Psoas muscle (tissue), 8 donors: ENCODE results near the gene INSIG2. TPM values are rescaled to one million over a fixed set of nuclear protein-coding genes. Genes with fewer than 3 reads are reported as not detected.

ENCODE experiments used
- ATAC-seq, 4 donors: fragments of 200-7000 bp; cut with Tn5 transposase; one replicate each; pipeline ENCODE4 v1.9.1; 2020; ENCODE audit warnings: moderate library complexity in 3 of 4, mild to moderate bottlenecking in 2 of 4
- DNase-seq, 2 donors: peaks; one replicate each; pipeline ENCODE4 v3.0.0-alpha.2; 2020
- H3K27ac ChIP-seq: fragments of 200-600 bp; one replicate; pipeline ENCODE4 v1.8.0; 2022
- H3K27me3 ChIP-seq, 3 donors: fragments of 200-600 bp in 1 of 3; one replicate each; pipeline versions ENCODE4 v1.6.1 to v1.8.0; 2013 to 2022; ENCODE audit warnings: low read length in 2 of 3, mild to moderate bottlenecking in 2 of 3, moderate library complexity in 1 of 3; ENCODE audit not compliant: insufficient read depth in 3 of 3
- H3K36me3 ChIP-seq, 2 donors: fragments of 200-600 bp in 1 of 2; one replicate each; pipeline versions ENCODE4 v1.6.1 to v1.8.0; 2013 to 2022; ENCODE audit warnings: low read depth in 1 of 2, mild to moderate bottlenecking in 1 of 2, moderate library complexity in 1 of 2; ENCODE audit not compliant: insufficient read depth in 1 of 2
- H3K4me1 ChIP-seq: fragments of 200-600 bp; one replicate; pipeline ENCODE4 v1.8.0; 2022
- H3K4me3 ChIP-seq: fragments of 200-600 bp; one replicate; pipeline ENCODE4 v1.8.0; 2022; ENCODE audit warnings: mild to moderate bottlenecking
- H3K9me3 ChIP-seq: fragments of 200-600 bp; one replicate; pipeline ENCODE4 v1.8.0; 2022
- WGBS, 3 donors: extraction: QIAGEN DNeasy Blood & Tissue Kit; methylation state at CpG; one replicate each; pipeline versions ENCODE4 v1.1.6 to v1.1.7; 2013; 5-methylcytosine and 5-hydroxymethylcytosine counted together
- intact Hi-C, 2 donors: fragments of 100-400 bp; cut with DNase I; formaldehyde crosslinking; loops; one replicate each; pipeline versions ENCODE4 v1.11.0 to v1.14.2; 2022
- polyA plus RNA-seq, 3 donors: library from polyadenylated mRNA; stranded (reverse); fragments of 200-250 nt; gene quantifications; one replicate each; pipeline ENCODE4 v1.2.3, GENCODE V29; 2013
- total RNA-seq, 4 donors: library from RNA; stranded (reverse); fragmentation: NEBNext Ultra II Directional in 2 of 4; extraction: Animal tissue kit (Norgen Biotek cat#: 25700) in 2 of 4; gene quantifications; one replicate each; pipeline versions ENCODE4 v1.2.1 to v1.2.4, GENCODE V29; 2021 to 2023
- TF ChIP-seq, protein P1 (sequence below): fragments of 200-600 bp; IDR thresholded peaks from one replicate; pipeline ENCODE4 v1.8.0; 2022; ENCODE audit warnings: antibody characterized with exemption
- donor health status: healthy with polysubstance abuse.
- donor health status: DM: no; HTN: no; CAD: no; lungs with moderate emphysema.
- donor health status: Bipolar disorder and iron deficiency.
- donor health status: healthy.
- donor health status: DM: yes; HTN: yes; CAD: no.
- donor health status: DM: no; HTN: no; CAD: no.
- donor health status: DM: no; HTN: no; CAD: no.
- donor health status: DM: yes; HTN: yes; CAD: no.

The INSIG2 gene
- total and polyA plus RNA-seq, 7 donors, result 4.8 to 16.9 (median 7.6) TPM

DNA sequence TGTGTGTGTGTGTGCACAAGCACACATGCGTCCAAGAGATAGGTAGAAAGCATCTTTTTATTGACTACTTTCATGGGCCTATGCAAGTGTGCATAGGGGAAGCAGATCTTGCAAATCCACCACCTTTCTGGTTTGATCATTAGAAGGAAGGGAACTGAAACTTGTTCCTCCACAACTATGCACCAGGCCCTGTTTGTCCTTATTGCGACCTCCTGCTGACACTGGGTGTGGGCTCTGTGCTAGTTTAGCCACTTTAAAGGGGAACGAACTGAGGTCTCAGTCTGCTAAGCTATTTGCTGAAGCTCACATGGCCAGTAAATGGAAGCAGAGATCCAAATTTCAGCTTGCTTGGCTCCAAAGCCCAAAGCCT lies 32.1 kb upstream of the INSIG2 start:
- Histone ChIP-seq H3K4me1 (no peaks in the 10 kb centered on the region), H3K4me3 (no peak overlapping the region), H3K36me3 (no peaks in the 10 kb centered on the region), H3K9me3 (no peaks in the 10 kb centered on the region), H3K27ac (no peak overlapping the region), H3K27me3 (peaks cover 0 to 7% (median 0%) of the 10 kb centered on the region in 3 donors)
- intact Hi-C loops, result no loop called here
- WGBS, 3 donors, result 48 to 55% (median 51%) methylated on average over 3 of the region's 3 CpGs
- ATAC-seq (no peak), DNase-seq (no peak)
- TF ChIP-seq, protein P1, sequence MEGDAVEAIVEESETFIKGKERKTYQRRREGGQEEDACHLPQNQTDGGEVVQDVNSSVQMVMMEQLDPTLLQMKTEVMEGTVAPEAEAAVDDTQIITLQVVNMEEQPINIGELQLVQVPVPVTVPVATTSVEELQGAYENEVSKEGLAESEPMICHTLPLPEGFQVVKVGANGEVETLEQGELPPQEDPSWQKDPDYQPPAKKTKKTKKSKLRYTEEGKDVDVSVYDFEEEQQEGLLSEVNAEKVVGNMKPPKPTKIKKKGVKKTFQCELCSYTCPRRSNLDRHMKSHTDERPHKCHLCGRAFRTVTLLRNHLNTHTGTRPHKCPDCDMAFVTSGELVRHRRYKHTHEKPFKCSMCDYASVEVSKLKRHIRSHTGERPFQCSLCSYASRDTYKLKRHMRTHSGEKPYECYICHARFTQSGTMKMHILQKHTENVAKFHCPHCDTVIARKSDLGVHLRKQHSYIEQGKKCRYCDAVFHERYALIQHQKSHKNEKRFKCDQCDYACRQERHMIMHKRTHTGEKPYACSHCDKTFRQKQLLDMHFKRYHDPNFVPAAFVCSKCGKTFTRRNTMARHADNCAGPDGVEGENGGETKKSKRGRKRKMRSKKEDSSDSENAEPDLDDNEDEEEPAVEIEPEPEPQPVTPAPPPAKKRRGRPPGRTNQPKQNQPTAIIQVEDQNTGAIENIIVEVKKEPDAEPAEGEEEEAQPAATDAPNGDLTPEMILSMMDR, result no peak

DNA sequence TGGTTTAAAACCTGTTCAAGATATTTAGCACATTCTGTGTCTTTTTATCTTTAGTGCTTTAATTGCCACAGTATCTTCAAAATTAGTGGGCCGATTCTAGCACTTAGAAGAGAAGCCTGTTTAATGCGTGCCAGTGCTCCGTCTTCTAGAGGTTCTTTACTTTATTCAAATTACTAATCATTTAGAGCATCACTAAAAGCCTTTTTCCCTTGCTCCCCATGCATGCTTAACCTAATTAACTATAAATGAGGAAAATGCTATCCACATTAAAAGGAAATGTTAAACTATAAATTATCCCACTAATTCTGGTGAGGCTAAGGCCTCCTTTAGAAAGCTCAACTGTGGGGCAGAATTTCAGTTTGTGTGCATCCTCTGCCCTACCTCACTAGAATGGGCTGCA lies 31.5 kb upstream of the INSIG2 start:
- H3K27me3 ChIP-seq, result peaks cover 0 to 6% (median 0%) of the 10 kb centered on the region in 3 donors
- intact Hi-C loops, result no loop called here
- DNase-seq (no peak), ATAC-seq (no peak)
- TF ChIP-seq, protein P1, result no peak
- no peaks in the 10 kb centered on the region for H3K4me1 ChIP-seq
- no peak overlapping the region for H3K27ac ChIP-seq
- H3K36me3 ChIP-seq, result no peaks in the 10 kb centered on the region
- no peaks in the 10 kb centered on the region for H3K9me3 ChIP-seq
- WGBS, 3 donors, result 92 to 95% (median 94%) methylated on average over 3 of the region's 3 CpGs
- H3K4me3 ChIP-seq, result no peak overlapping the region

DNA sequence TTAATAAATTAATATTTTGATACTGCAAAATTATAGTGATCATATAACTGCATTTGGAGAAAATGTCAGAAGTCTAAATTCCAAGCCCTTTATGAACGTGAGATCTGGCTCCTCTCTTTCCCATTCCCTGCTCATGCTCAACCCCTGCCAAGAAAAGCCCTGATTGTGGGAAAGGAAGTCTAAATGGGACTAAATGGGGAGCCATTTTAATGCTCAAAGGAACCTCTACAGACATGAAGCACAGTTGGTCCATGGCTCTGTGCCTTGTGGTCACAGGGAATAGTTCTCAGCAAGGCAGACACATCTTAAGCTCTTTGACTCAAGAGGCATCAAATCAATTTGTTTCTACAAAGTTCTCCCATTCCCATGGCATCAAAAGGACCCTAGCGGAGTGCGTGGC lies 29.3 kb upstream of the INSIG2 start:
- H3K4me1 ChIP-seq, result no peaks in the 10 kb centered on the region
- peaks cover 0 to 4% (median 4%) of the 10 kb centered on the region in 3 donors for H3K27me3 ChIP-seq
- intact Hi-C loops, result no loop called here
- H3K4me3 ChIP-seq, result no peak overlapping the region
- no peak for ATAC-seq
- TF ChIP-seq, protein P1, result no peak
- WGBS, 3 donors, result 48 to 69% (median 59%) methylated on average over 3 of the region's 3 CpGs
- H3K27ac ChIP-seq, result no peak overlapping the region
- no peak for DNase-seq
- no peaks in the 10 kb centered on the region for H3K36me3 ChIP-seq
- no peaks in the 10 kb centered on the region for H3K9me3 ChIP-seq

DNA sequence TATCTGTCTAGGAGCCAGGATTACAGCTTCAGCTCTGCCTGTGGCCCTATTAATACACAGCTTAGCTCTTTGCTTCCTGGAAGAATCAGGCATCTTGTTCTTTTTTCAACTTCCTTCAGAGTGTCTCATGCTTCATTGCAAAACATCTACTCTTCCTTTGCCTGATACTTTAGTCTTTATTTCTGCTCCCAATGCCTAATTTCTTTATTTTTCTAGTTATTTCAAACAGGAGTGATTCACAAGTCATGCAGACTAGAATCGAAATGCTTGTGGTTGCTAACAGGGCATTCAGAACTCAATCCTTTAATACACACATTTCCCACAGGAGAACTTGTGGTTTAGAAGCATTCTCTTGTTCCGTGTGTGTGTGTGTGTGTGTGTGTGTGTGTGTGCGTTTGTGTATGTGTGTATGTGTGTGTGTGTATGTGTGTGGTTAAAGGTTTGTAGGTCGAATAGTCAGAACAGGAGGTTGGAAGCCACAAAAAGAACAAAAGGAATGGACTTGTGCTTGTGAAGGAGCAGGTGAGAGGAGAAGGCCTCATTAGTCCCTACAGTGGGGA lies 28.3 kb upstream of the INSIG2 start:
- no peak overlapping the region for H3K4me3 ChIP-seq
- WGBS, 3 donors, result 41 to 45% (median 45%) methylated on average over 4 of the region's 4 CpGs
- H3K36me3 ChIP-seq, result no peaks in the 10 kb centered on the region
- TF ChIP-seq, protein P1, result no peak
- H3K27ac ChIP-seq, result no peak overlapping the region
- peaks cover 0 to 5% (median 4%) of the 10 kb centered on the region in 3 donors for H3K27me3 ChIP-seq
- ATAC-seq (no peak), DNase-seq (no peak)
- intact Hi-C loops, result no loop called here
- no peaks in the 10 kb centered on the region for H3K9me3 ChIP-seq
- no peaks in the 10 kb centered on the region for H3K4me1 ChIP-seq
